Left renal pelvis (tissue), 4 donors: Measurements from ENCODE around the gene RAD51B. TPM values are rescaled to one million over a fixed set of nuclear protein-coding genes. Genes with fewer than 3 reads are reported as not detected.

Experiments used
- DNase-seq, 4 donors: peaks; one replicate each; pipeline ENCODE4 v3.0.0-alpha.2; 2013; ENCODE audit warnings: low read depth in 4 of 4, low spot score in 3 of 4
- polyA plus RNA-seq, 4 donors: library from polyadenylated mRNA; unstranded; fragments of 120-200 nt; gene quantifications; one replicate each; pipeline ENCODE4 v1.2.1, GENCODE V29; 2013; ENCODE audit not compliant: insufficient read length in 4 of 4

RAD51B gene
- polyA plus RNA-seq, 4 donors, result 9.4 to 12.6 (median 11.6) TPM

DNA sequence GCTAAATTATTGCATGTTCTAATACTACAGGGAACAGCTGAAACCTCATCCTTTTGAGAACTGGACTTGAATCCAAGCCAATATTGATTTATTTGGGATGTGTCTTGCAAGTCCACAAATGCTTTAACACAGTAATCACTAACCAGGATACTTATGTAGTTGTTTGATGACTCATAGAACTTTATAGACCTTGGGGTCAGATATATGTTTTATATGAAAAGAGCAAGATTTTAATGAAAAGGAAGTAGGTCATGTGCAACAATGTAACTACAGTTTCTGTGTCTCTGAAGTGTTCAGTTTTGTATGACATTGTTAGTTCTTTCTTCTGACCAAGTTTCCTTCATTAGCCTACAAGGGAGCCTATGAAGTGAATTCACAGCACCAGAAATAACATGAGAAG is 621.2 kb downstream of the RAD51B start:
- DNase-seq, result no peak

DNA sequence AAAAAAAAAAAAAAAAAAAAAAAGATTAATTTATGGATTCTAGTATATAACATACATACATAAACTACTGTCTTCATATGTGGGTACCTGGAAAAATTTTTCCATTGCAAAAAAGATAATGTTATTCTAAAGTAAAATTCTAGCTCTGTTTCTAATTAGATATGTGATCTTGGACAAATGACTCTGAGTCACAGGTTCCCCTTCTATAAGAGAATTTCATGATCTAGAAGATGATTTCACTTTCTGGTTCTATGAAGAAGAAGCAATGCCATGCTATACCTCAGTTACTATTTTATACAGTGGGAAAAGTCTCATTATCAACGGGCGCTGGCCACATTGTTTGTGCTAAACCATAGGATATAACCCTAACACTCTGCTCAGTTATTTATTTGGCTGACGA is 622.0 kb downstream of the RAD51B start:
- DNase-seq, result no peak

- no peak for DNase-seq
Observed at GRCh38 chr14:68442828-68443629, 623.5 kb downstream of the RAD51B start.

DNA sequence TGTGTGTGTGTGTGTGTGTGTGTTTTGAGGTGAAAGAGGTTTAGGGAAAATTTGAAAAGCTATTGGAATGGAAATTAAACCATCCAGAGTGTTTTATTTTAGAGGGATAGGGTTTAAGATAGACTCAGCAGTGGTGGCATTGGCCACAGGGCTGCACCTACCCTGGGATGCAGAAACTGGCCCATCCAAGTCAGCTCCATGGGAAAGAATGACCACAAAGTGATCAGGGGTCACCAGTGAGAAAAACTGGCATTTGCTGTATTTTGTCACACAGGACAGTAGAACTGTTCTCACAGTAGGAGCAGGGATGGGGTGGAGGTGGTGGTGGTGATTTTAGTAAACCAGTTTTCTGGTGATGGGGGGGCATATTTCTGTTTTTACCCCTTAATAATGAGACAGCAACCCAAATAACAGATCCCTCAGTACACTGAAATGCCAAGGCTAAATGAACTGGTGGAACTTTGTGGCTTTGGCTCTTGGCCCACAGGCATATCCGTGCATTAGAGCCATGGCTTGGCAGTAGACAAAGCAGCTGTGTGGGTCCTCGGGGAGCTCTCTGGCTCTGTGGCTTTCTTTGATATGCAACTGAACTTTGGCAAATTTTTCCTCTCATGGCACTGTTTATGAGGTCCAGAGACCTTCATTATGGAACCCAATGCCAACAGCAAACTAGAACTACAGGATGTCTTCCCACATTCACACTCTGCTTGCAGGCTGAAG is 625.0 kb downstream of the RAD51B start:
- no peak for DNase-seq

- DNase-seq, result no peak
Observed at GRCh38 chr14:68446243-68447040, 626.9 kb downstream of the RAD51B start.

DNA sequence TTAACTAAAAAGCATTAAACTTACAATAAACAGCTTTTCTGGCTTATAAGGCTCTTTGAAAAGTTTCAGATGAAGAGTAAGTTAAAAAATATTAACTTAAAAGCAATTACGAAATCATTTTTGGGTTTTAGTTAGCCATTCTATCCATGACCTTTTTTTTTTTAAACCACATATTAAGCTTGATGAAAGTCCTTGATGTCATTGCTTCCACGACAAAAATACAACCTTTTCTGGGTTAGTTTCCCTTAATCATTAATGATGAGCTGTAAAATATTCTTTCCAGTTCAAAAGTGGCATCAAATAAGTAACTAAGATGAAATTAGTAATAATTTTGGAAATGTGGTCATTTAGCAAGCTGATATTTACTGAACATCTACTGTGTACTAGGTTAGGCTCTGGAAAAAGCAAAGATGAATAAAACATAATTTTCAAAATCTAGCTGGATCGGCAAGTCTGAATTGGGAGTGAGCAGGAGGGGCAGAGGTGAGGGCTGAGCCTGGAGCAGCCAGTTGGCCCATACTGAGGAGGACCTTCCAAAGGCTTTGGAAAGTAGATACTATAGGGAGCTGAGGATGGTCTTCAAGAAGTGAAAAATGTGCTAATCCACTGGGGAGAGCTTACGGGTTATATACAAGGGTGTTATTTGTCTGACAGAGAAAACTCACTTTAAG is 628.1 kb downstream of the RAD51B start:
- DNase-seq, result no peak

DNA sequence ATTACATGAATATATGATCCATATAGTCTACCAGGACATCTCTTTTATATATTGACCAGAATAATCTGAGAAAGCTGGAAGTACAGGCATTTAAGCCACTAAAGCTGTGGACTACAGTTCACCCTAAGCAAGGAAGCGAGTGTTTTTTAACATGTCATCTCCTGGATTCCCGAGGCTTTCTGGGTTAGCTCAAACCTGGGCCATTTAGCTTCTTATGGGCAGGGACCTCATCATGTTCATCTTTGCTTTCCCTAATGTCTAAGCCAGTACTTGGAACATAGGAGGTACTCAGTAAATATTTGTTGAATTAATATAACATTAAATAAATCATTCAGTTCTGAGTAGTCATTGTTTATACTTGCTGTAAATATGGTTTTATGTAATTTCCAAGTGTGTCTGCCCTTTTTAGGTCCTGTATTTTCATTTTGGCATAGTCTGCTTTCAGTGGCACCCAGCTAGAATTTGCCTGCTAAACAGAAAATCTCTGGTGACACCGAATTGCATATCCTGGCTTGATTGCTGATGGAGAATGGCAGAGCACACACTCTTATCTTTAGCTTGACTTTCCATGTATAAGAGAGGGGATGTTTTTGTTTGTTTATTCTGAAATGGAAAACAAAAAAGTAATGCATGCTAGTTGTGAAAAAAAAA is 628.8 kb downstream of the RAD51B start:
- DNase-seq, result no peak

DNA sequence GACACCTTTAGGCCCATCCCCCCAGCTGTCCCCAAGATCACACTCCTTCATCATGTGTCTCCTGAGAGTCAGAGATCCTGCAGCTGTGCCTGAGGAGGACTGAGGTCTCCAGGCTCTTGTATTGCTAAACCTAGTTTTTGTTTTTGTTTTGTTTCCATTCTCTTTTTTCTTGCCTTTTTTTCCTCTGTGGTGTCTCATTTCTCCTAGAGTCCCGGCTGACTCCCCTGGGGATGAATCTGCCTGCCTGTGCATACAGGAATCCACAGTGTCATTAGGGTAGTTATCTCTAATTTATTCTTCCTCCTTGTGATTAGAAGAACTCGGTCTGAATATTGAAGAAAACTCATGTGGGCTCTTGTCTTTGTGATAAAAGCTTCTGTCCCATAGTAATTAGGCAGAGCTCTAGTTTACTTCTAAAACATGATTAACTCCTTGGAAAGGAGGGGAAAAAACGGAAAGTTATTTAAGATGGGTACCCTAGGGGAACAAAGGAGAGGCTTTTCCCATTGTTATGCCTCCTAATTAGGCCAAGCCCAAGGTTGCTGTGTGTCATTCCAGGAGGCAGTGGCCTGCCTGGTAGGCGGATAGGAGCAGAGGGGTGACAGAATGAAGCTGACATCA is 630.1 kb downstream of the RAD51B start:
- no peak for DNase-seq

DNA sequence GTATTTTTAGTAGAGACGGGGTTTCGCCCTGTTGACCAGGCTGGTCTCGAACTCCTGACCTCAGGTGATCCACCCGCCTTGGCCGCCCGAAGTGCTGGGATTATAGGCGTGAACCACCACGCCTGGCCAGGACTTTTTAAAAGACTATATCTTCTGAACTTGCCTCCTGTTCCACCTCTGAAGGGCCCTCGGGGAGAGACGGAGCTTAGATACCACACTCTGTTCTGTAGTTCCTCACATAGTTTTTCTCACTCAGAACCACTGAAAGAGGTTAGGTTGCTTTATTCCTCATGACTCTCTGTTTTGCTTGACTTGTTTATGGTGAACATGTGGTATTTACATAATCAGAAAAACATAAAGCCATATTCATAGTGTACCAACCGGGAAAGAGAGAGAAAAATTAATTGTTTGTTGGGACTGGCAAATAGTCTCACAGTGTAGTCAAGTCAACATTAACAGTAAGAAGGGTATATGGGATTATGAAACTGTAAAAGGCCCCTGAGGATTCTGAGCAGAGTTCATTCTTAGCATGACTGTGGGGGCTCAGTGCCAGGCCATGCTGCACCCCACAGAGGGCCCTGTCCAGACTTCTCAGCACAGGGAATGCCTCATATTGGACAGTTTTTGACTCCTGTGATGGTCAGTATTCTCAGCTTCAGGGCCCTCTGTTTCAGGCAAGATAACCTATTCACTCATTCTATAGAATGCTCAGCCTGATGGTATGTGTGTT is 631.0 kb downstream of the RAD51B start:
- no peak for DNase-seq

- no peak for DNase-seq
Observed at GRCh38 chr14:68451696-68452373, 632.3 kb downstream of the RAD51B start.

GRCh38 chr14:68458253-68458652 is 638.7 kb downstream of the RAD51B start:
- no peak for DNase-seq

DNA sequence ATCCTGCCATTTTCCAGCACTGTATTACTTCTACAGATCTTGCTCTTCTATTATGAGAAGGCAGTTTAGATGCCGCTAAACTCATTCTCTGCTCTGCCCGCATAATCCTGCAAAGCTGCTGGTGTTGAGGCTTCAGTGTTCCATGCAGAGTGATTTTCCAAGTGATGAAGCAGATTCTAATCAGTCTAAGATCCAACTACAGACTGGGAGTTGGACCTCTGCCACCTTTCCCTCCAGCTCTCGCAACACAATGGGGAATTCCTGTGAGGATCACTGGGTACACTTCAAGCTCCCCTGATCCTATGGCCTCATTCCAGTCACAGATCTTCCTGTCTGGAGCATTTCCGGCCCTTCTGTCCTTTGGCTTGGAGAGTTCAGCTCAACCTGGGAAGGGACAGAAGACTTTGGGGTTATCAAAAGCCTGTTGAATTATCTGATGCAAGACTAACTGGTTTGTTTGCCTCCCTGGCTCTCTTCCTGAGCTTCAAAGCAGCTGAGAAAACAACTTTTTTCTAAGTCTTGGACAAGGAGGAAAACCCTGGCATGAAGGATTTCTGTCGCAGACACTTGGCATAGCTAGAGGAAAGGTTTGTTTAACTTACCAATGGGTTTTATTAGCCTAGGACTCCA is 639.4 kb downstream of the RAD51B start:
- DNase-seq, result peak in 2 of 4 donors; percentile 29 to 40

DNA sequence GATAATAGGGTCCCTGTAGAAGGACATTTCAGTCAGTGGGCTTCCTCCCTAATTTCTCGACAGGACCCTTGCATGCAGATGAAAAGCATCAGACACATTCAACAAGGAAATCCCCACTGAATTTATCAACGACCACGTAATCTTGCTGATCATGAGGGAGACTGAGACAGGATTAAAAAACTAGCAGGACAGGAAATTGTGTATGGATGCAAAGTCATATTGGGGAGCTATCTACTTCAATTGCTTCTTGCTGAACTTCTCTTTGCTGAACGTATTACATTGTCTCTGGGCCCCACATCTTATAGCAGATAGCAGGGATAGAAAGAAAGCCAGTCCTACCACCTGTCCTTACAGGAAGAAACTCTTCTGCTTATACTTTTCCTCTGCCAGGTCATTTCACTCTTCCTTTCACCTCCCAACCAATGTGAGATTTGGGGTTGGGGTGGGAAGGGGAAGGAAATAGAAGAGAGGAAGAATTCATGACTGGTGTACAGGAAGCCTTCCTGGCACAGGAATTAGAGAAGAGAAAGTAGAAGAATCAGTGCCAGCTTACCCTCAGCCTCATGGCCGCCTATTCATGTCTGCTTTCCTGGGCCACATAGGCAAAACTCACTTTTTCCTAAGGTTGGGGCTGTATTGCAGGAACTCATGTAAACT is 640.0 kb downstream of the RAD51B start:
- no peak for DNase-seq

GRCh38 chr14:68460541-68460940 is 641.0 kb downstream of the RAD51B start:
- no peak for DNase-seq

DNA sequence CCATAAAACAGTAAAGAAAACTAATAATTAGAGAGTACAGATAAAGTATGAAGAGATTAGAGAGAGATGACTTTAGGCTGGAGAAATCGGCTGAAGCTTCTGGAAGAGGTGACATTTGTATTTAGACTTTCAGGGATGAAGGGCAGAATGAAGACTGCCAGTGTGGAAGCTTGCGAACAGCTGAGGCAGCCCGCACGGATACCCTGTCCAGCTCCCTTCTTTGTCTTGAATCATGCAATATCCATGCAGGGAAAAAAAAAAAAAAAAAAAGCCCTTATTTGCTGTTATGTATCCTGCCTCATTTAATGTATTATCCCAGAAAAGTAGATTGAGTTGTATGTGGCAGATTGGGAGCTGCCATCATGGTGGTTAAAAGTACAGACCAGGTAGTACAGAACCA is 641.5 kb downstream of the RAD51B start:
- DNase-seq, result no peak

DNA sequence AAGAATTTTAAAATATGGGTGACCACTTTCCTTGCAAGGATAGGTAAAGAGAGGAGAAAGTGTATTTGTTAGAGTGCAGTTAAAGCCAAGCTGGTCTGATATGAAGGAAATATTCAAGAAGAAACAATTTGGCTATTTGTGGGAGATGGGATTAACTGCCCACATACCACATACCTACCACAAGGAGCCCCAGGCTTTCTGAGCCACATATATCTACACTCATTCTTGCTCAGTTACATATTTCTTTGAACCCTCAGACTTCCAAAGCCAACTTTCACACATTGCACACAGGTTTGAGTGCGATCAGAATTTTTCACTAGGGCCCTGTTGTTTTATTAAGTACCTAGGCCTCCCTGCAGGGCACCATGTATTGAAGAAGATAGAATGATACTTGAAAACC is 643.1 kb downstream of the RAD51B start:
- no peak for DNase-seq

- no peak for DNase-seq
Observed at GRCh38 chr14:68463299-68463698, 643.7 kb downstream of the RAD51B start.
